Retinal pigment epithelial cell (primary cell): ENCODE measurements around the gene MLH1.

Experiments
- DNase-seq: peaks from one replicate; pipeline ENCODE4 v3.0.0-alpha.2; 2010; ENCODE audit warnings: low read depth
- H3K4me3 ChIP-seq: 2 replicates; pipeline ENCODE4 v1.5.1; 2011; ENCODE audit warnings: mild to moderate bottlenecking, low read length, control low read depth, moderate library complexity
- TF ChIP-seq, protein P1 (sequence below): conservative IDR thresholded peaks from 2 replicates; pipeline ENCODE4 v1.5.1; 2011; ENCODE audit warnings: low read depth, low read length, control low read depth, inconsistent platforms

MLH1 gene

GRCh38 chr3:37014620-37015019 is 21.3 kb downstream of the MLH1 start:
- no peak overlapping the region for H3K4me3 ChIP-seq
- TF ChIP-seq, protein P1, sequence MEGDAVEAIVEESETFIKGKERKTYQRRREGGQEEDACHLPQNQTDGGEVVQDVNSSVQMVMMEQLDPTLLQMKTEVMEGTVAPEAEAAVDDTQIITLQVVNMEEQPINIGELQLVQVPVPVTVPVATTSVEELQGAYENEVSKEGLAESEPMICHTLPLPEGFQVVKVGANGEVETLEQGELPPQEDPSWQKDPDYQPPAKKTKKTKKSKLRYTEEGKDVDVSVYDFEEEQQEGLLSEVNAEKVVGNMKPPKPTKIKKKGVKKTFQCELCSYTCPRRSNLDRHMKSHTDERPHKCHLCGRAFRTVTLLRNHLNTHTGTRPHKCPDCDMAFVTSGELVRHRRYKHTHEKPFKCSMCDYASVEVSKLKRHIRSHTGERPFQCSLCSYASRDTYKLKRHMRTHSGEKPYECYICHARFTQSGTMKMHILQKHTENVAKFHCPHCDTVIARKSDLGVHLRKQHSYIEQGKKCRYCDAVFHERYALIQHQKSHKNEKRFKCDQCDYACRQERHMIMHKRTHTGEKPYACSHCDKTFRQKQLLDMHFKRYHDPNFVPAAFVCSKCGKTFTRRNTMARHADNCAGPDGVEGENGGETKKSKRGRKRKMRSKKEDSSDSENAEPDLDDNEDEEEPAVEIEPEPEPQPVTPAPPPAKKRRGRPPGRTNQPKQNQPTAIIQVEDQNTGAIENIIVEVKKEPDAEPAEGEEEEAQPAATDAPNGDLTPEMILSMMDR, result no peak
- DNase-seq, result no peak

DNA sequence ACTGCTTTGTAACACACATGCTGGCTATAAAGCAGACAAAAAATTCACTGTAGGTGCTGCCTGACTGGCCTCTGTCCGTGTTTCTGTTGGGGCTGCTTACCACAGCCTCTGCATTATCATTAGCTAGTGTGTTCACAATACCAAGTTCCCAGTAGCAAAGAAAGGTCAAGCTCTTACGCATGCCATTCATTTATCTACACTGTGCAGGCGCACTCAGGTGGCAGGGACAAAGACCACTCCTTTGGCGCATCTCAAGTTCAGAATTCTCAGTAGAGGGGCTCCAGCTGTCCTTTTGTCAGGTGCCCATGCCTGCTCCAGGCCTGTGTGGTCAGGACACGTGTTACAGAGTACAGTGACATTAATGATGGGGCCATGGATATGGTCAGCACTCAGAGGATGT is 22.3 kb downstream of the MLH1 start:
- no peak for DNase-seq
- no peak overlapping the region for H3K4me3 ChIP-seq
- TF ChIP-seq, protein P1, result no peak

DNA sequence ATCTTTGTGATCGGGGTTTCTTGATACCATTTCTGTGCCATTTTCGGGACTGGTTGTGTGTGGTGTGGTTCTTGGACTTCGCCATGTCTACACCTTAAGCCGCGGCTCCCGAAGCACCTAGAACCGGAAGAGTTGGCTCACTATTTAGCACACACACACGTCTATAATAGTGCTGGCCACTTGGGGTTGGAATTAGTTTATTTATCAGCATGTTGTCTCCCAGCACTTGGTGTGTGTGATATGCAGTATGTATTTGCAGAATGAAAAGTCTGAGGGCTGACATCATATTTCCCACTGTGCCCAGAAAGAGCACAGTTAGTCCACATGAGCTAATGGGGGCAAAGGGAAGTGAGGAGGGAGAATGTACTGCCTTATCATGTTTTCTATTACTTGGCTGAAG is 23.6 kb downstream of the MLH1 start:
- no peak for DNase-seq
- TF ChIP-seq, protein P1, result no peak
- H3K4me3 ChIP-seq, result no peak overlapping the region

- DNase-seq, result no peak
- TF ChIP-seq, protein P1, result no peak
- H3K4me3 ChIP-seq, result no peak overlapping the region
These were observed 24.4 kb downstream of the MLH1 start for GRCh38 chr3:37017683-37018082.

GRCh38 chr3:37024092-37024491 is 30.8 kb downstream of the MLH1 start:
- DNase-seq, result no peak
- TF ChIP-seq, protein P1, result peak; percentile 45
- no peak overlapping the region for H3K4me3 ChIP-seq

- no peak overlapping the region for H3K4me3 ChIP-seq
- TF ChIP-seq, protein P1, result no peak
- DNase-seq, result no peak
These were observed 31.6 kb downstream of the MLH1 start for GRCh38 chr3:37024820-37025405.

DNA sequence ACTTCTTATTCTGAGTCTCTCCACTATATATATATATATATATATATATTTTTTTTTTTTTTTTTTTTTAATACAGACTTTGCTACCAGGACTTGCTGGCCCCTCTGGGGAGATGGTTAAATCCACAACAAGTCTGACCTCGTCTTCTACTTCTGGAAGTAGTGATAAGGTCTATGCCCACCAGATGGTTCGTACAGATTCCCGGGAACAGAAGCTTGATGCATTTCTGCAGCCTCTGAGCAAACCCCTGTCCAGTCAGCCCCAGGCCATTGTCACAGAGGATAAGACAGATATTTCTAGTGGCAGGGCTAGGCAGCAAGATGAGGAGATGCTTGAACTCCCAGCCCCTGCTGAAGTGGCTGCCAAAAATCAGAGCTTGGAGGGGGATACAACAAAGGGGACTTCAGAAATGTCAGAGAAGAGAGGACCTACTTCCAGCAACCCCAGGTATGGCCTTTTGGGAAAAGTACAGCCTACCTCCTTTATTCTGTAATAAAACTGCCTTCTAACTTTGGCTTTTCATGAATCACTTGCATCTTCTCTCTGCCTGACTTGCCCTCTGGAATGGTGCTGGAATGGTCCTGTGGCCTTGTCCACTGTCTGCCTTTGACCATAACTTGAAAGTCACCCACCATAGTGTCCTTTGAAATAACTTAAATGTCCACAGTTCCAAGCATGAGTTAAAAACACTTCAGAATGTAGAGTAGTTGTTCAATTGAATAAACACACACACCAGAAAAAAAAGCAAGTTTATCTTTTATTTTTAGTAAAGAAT is 32.4 kb downstream of the MLH1 start:
- no peak for DNase-seq
- TF ChIP-seq, protein P1, result no peak
- H3K4me3 ChIP-seq, result no peak overlapping the region
